OCI-LY3 (cell line): ENCODE data around the gene ARFGAP3.

Source experiments
- H2AFZ ChIP-seq: fragments of 200-600, 300-600 bp; shearing (Covaris generic); 2 replicates; pipeline ENCODE4 v1.6.0; 2014; ENCODE audit warnings: antibody characterized with exemption, low read depth, low read length
- H3K27ac ChIP-seq: fragments of 200-600, 300-600 bp; sonication (generic); 2 replicates; pipeline ENCODE4 v1.5.1; 2014; ENCODE audit warnings: mild to moderate bottlenecking, low read length, moderate library complexity, mixed read lengths
- H3K27me3 ChIP-seq: fragments of 200-600, 300-600 bp; sonication (generic); 2 replicates; pipeline ENCODE4 v1.6.1; 2014; ENCODE audit warnings: low read depth, low read length, mixed read lengths
- H3K36me3 ChIP-seq: fragments of 200-600, 300-600 bp; sonication (generic); replicated peaks from 2 replicates; pipeline ENCODE3; 2014; ENCODE audit warnings: low read depth, low read length, mixed read lengths
- H3K4me1 ChIP-seq: fragments of 300-600, 200-600 bp; sonication (generic); 2 replicates; pipeline ENCODE4 v1.6.1; 2014; ENCODE audit warnings: low read length, mixed read lengths
- H3K4me2 ChIP-seq: fragments of 200-600, 300-600 bp; sonication (generic); 2 replicates; pipeline ENCODE4 v1.6.1; 2014; ENCODE audit warnings: low read length, mixed read lengths
- H3K4me3 ChIP-seq: fragments of 300-600, 200-600 bp; sonication (generic); 2 replicates; pipeline ENCODE4 v1.5.1; 2014; ENCODE audit warnings: antibody characterized with exemption, mild to moderate bottlenecking, low read length, moderate library complexity
- H3K79me2 ChIP-seq: fragments of 300-600, 200-600 bp; shearing (Covaris generic); 2 replicates; pipeline ENCODE4 v1.6.1; 2014; ENCODE audit warnings: mild to moderate bottlenecking, low read length, mixed read lengths
- H3K9ac ChIP-seq: fragments of 300-600, 200-600 bp; shearing (Covaris generic); 2 replicates; pipeline ENCODE4 v1.6.0; 2014; ENCODE audit warnings: mild to moderate bottlenecking, low read length, moderate library complexity
- H3K9me3 ChIP-seq: fragments of 200-600, 300-600 bp; shearing (Covaris generic); 2 replicates; pipeline ENCODE4 v1.6.1; 2014; ENCODE audit warnings: low read length, mixed read lengths; ENCODE audit not compliant: insufficient read depth
- H4K20me1 ChIP-seq: fragments of 200-600, 300-600 bp; sonication (generic); 2 replicates; pipeline ENCODE4 v1.6.1; 2016; ENCODE audit warnings: low read length, mixed read lengths; ENCODE audit not compliant: insufficient read depth
- EZH2phosphoT487 ChIP-seq: fragments of 200-600 bp; shearing (Covaris generic); IDR thresholded peaks from 2 replicates; pipeline ENCODE4 v1.6.1; 2018; ENCODE audit warnings: antibody characterized with exemption, mixed run types, low read depth
- TF ChIP-seq, protein P1 (sequence below): fragments of 200-600, 300-600 bp; sonication (generic); IDR thresholded peaks from 2 replicates; pipeline ENCODE4 v1.5.1; 2014; ENCODE audit warnings: antibody characterized with exemption, low read length, low read depth

ARFGAP3 gene

GRCh38 chr22:42895087-42895486 lies 38.0 kb upstream of the ARFGAP3 start:
- H3K36me3 ChIP-seq: peaks cover 12% of the 10 kb centered on the region
- peak overlapping the region; percentile 75 for H3K4me2 ChIP-seq
- H3K27ac ChIP-seq: peak overlapping the region; percentile 66
- no peaks in the 10 kb centered on the region for H3K9me3 ChIP-seq
- H3K4me1 ChIP-seq: peaks cover 57% of the 10 kb centered on the region
- no peaks in the 10 kb centered on the region for H4K20me1 ChIP-seq
- H3K79me2 ChIP-seq: peaks cover 5% of the 10 kb centered on the region; the same call in 1 of the 2 replicates
- no peaks in the 10 kb centered on the region for H3K27me3 ChIP-seq
- no peak overlapping the region for H2AFZ ChIP-seq
- peak overlapping the region; percentile 43 for H3K4me3 ChIP-seq
- TF ChIP-seq, protein P1, sequence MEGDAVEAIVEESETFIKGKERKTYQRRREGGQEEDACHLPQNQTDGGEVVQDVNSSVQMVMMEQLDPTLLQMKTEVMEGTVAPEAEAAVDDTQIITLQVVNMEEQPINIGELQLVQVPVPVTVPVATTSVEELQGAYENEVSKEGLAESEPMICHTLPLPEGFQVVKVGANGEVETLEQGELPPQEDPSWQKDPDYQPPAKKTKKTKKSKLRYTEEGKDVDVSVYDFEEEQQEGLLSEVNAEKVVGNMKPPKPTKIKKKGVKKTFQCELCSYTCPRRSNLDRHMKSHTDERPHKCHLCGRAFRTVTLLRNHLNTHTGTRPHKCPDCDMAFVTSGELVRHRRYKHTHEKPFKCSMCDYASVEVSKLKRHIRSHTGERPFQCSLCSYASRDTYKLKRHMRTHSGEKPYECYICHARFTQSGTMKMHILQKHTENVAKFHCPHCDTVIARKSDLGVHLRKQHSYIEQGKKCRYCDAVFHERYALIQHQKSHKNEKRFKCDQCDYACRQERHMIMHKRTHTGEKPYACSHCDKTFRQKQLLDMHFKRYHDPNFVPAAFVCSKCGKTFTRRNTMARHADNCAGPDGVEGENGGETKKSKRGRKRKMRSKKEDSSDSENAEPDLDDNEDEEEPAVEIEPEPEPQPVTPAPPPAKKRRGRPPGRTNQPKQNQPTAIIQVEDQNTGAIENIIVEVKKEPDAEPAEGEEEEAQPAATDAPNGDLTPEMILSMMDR: no peak
- TF ChIP-seq EZH2phosphoT487: no peak
- peak overlapping the region; percentile 41 for H3K9ac ChIP-seq

GRCh38 chr22:42893371-42894150 lies 36.5 kb upstream of the ARFGAP3 start:
- Histone ChIP-seq H3K27ac (no peak overlapping the region), H2AFZ (no peak overlapping the region), H3K9me3 (no peaks in the 10 kb centered on the region), H3K27me3 (no peaks in the 10 kb centered on the region), H3K4me2 (no peak overlapping the region), H4K20me1 (no peaks in the 10 kb centered on the region), H3K79me2 (peaks cover 5% of the 10 kb centered on the region; the same call in 1 of the 2 replicates), H3K4me1 (peaks cover 73% of the 10 kb centered on the region), H3K36me3 (peaks cover 17% of the 10 kb centered on the region), H3K9ac (no peak overlapping the region), H3K4me3 (no peak overlapping the region)
- no peak for TF ChIP-seq EZH2phosphoT487
- TF ChIP-seq, protein P1: no peak

DNA sequence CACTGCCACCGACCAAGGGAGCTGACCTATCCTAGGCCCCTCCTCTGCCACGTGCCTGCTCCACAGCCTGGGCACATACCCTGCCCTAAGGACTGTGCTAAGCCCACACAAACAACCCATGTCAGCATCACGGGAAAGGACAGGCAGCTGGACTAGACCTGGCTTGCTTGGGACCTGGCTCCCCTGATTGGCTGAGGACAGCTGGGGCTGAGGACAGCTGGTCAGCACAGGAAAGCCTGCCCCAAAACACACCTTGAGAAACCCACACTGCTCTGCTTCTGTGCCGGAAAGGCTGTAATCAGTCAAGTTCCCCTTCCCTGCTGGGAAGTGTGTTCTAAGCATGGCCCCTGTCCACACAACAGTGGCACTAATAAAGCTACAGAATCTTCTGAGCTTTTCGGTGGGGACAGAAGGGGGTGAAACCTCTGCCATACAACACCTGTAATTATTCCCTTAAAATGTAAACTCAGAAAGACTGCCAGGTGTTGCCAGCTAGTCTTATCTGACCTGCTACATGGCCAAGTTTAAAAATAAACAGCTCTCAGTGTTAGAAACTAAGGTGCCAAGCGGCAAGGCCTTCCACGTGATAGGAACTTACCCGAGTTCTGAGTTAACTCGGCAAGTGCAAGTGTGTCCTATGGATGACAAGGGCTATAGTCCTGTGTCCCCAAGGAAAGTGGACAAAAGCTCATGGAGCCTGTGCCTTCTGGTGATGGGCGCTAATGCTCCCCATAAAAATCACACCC lies 35.7 kb upstream of the ARFGAP3 start:
- H3K36me3 ChIP-seq: peaks cover 24% of the 10 kb centered on the region
- H3K9ac ChIP-seq: no peak overlapping the region
- peak overlapping the region; percentile 6; the same call in 1 of the 2 replicates for H3K4me2 ChIP-seq

More for the DNA sequence above, 35.7 kb upstream of the ARFGAP3 start:
- Histone ChIP-seq H3K4me1 (peaks cover 78% of the 10 kb centered on the region), H2AFZ (no peak overlapping the region), H3K27me3 (no peaks in the 10 kb centered on the region), H3K79me2 (peaks cover 5% of the 10 kb centered on the region; the same call in 1 of the 2 replicates), H3K4me3 (no peak overlapping the region), H3K9me3 (no peaks in the 10 kb centered on the region), H3K27ac (peak overlapping the region; percentile 26; the same call in 1 of the 2 replicates), H4K20me1 (no peaks in the 10 kb centered on the region)
- TF ChIP-seq EZH2phosphoT487: no peak
- TF ChIP-seq, protein P1: no peak
